ENCODE results near the gene CD99. TPM values are rescaled to one million over a fixed set of nuclear protein-coding genes. Genes with fewer than 3 reads are reported as not detected.

The CD99 gene
- total and polyA plus RNA-seq, 2 experiments from 2014 or later, result 28.5 to 43.1 TPM

- Mint-ChIP-seq H3K4me3 (no peak overlapping the region), H3K27ac (no peak overlapping the region; the same call in 1 of the 2 replicates), H3K36me3 (ENCODE audit: low read depth) (peaks cover 5% of the 10 kb centered on the region; the same call in 2 of the 3 replicates), H3K9me3 (no peaks in the 10 kb centered on the region; the same call in 2 of the 3 replicates), H3K27me3 (ENCODE audit: insufficient read depth, low read depth, poor library complexity) (peaks cover 37% of the 10 kb centered on the region), H3K4me1 (peaks cover 16% of the 10 kb centered on the region)
- no peak overlapping the region for H3K4me3 ChIP-seq
- TF ChIP-seq STAT1 (IDR thresholded peaks at IDR 0.05; ENCODE audit: unreplicated experiment), result no peak
- TF ChIP-seq ZNF331 (CRISPR knock-in tag; IDR thresholded peaks at IDR 0.05; ENCODE audit: low read depth), result no peak
- TF ChIP-seq CREB1 (CRISPR knock-in tag; IDR thresholded peaks at IDR 0.05; ENCODE audit: low read depth), result no peak
- no peak for TF ChIP-seq POLR2AphosphoS5 (IDR thresholded peaks at IDR 0.05; ENCODE audit: low read depth)
- no peak for TF ChIP-seq NANOG (IDR thresholded peaks at IDR 0.05; ENCODE audit: borderline replicate concordance)
- H3K79me2 ChIP-seq (replicated peaks; ENCODE audit: insufficient read depth), result peaks cover 7% of the 10 kb centered on the region
- ATAC-seq, result no peak
- H2AFZ ChIP-seq, result no peak overlapping the region
- H3K4me2 ChIP-seq, result no peak overlapping the region
- no peaks in the 10 kb centered on the region; the same call in 1 of the 2 replicates for H3K36me3 ChIP-seq (ENCODE audit: insufficient read depth)
- H3K9me2 ChIP-seq (ENCODE audit: insufficient read depth), result peaks cover 4% of the 10 kb centered on the region; the same call in 1 of the 2 replicates
- H3K27me3 ChIP-seq (ENCODE audit: insufficient read depth), result peaks cover 38% of the 10 kb centered on the region
- DNase-seq (ENCODE audit: low spot score), result no peak
- no peak overlapping the region for H3K27ac ChIP-seq (ENCODE audit: low read depth)
- H3F3A ChIP-seq (replicated peaks; ENCODE audit: low read depth), result peaks cover 2% of the 10 kb centered on the region; the same call in 1 of the 2 replicates
- peaks cover 19% of the 10 kb centered on the region for H3K4me1 ChIP-seq (ENCODE audit: insufficient read depth)
- H4K20me1 ChIP-seq (replicated peaks; ENCODE audit: insufficient read depth), result peaks cover 7% of the 10 kb centered on the region; the same call in 1 of the 2 replicates
Measured at GRCh38 chrX:2696698-2697215, 5.7 kb downstream of the CD99 start.

DNA sequence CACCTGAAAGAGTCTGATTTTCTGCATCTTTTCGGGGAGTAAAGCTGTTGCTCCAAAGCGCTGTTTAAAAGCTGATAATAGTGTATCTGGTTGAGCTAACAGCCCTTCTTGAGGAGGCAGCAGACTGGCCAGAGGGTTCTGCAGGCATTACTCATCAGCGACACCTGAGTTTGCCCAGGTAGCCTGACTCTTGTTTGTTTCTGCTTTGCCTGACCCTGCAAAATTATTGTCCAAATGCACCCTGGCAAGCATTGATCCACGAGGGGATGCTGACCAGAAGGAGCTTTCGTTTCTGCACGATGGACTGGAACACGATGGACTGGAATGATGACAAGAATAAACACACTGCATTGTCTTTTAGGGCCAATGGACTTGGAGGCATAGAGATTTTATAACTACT, 6.2 kb downstream of the CD99 start:
- H3K4me3 ChIP-seq, result no peak overlapping the region
- peaks cover 13% of the 10 kb centered on the region for H3K4me1 Mint-ChIP-seq
- no peaks in the 10 kb centered on the region; the same call in 2 of the 3 replicates for H3K9me3 Mint-ChIP-seq
- H3K4me3 Mint-ChIP-seq, result no peak overlapping the region
- no peaks in the 10 kb centered on the region; the same call in 1 of the 2 replicates for H3K36me3 ChIP-seq (ENCODE audit: insufficient read depth)
- H3K27me3 ChIP-seq (ENCODE audit: insufficient read depth), result peaks cover 33% of the 10 kb centered on the region
- H3F3A ChIP-seq (replicated peaks; ENCODE audit: low read depth), result no peaks in the 10 kb centered on the region; the same call in 1 of the 2 replicates
- peaks cover 4% of the 10 kb centered on the region; the same call in 1 of the 2 replicates for H3K9me2 ChIP-seq (ENCODE audit: insufficient read depth)
- H2AFZ ChIP-seq, result no peak overlapping the region
- no peak for ATAC-seq
- H3K36me3 Mint-ChIP-seq (ENCODE audit: low read depth), result peaks cover 5% of the 10 kb centered on the region; the same call in 2 of the 3 replicates
- peaks cover 7% of the 10 kb centered on the region for H3K79me2 ChIP-seq (replicated peaks; ENCODE audit: insufficient read depth)
- H3K27me3 Mint-ChIP-seq (ENCODE audit: insufficient read depth, low read depth, poor library complexity), result peaks cover 35% of the 10 kb centered on the region
- DNase-seq (ENCODE audit: low spot score), result no peak
- H4K20me1 ChIP-seq (replicated peaks; ENCODE audit: insufficient read depth), result peaks cover 7% of the 10 kb centered on the region; the same call in 1 of the 2 replicates
- H3K4me2 ChIP-seq, result no peak overlapping the region
- no peak overlapping the region for H3K27ac Mint-ChIP-seq
- TF ChIP-seq, protein P1, sequence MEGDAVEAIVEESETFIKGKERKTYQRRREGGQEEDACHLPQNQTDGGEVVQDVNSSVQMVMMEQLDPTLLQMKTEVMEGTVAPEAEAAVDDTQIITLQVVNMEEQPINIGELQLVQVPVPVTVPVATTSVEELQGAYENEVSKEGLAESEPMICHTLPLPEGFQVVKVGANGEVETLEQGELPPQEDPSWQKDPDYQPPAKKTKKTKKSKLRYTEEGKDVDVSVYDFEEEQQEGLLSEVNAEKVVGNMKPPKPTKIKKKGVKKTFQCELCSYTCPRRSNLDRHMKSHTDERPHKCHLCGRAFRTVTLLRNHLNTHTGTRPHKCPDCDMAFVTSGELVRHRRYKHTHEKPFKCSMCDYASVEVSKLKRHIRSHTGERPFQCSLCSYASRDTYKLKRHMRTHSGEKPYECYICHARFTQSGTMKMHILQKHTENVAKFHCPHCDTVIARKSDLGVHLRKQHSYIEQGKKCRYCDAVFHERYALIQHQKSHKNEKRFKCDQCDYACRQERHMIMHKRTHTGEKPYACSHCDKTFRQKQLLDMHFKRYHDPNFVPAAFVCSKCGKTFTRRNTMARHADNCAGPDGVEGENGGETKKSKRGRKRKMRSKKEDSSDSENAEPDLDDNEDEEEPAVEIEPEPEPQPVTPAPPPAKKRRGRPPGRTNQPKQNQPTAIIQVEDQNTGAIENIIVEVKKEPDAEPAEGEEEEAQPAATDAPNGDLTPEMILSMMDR (conservative IDR thresholded peaks at IDR 0.05; ENCODE audit: low read depth in 2 of 2), result no peak
- TF ChIP-seq EZH2phosphoT487 (IDR thresholded peaks at IDR 0.05; ENCODE audit: unreplicated experiment) (no peak), ZNF331 (CRISPR knock-in tag; IDR thresholded peaks at IDR 0.05; ENCODE audit: low read depth) (no peak), EZH2 (IDR thresholded peaks at IDR 0.05; ENCODE audit: low read depth, unreplicated experiment) (no peak), NANOG (IDR thresholded peaks at IDR 0.05; ENCODE audit: borderline replicate concordance) (no peak)
- TF ChIP-seq, protein P2, sequence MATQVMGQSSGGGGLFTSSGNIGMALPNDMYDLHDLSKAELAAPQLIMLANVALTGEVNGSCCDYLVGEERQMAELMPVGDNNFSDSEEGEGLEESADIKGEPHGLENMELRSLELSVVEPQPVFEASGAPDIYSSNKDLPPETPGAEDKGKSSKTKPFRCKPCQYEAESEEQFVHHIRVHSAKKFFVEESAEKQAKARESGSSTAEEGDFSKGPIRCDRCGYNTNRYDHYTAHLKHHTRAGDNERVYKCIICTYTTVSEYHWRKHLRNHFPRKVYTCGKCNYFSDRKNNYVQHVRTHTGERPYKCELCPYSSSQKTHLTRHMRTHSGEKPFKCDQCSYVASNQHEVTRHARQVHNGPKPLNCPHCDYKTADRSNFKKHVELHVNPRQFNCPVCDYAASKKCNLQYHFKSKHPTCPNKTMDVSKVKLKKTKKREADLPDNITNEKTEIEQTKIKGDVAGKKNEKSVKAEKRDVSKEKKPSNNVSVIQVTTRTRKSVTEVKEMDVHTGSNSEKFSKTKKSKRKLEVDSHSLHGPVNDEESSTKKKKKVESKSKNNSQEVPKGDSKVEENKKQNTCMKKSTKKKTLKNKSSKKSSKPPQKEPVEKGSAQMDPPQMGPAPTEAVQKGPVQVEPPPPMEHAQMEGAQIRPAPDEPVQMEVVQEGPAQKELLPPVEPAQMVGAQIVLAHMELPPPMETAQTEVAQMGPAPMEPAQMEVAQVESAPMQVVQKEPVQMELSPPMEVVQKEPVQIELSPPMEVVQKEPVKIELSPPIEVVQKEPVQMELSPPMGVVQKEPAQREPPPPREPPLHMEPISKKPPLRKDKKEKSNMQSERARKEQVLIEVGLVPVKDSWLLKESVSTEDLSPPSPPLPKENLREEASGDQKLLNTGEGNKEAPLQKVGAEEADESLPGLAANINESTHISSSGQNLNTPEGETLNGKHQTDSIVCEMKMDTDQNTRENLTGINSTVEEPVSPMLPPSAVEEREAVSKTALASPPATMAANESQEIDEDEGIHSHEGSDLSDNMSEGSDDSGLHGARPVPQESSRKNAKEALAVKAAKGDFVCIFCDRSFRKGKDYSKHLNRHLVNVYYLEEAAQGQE (IDR thresholded peaks at IDR 0.05; ENCODE audit: unreplicated experiment), result no peak
- no peak overlapping the region for H3K27ac ChIP-seq (ENCODE audit: low read depth)
- H3K4me1 ChIP-seq (ENCODE audit: insufficient read depth), result peaks cover 13% of the 10 kb centered on the region
